Astrocyte of the cerebellum (primary cell): Measurements from ENCODE around the gene SLC25A44.

ENCODE experiments used
- DNase-seq: peaks from one replicate; pipeline ENCODE4 v3.0.0-alpha.2; 2011; ENCODE audit warnings: low read depth
- H3K4me3 ChIP-seq: 2 replicates; pipeline ENCODE4 v1.5.1; 2011; ENCODE audit warnings: mild to moderate bottlenecking, low read depth, low read length, moderate library complexity
- in situ Hi-C: cut with HindIII; loops from 2 replicates; pipeline ENCODE4 v1.10.0; 2017; ENCODE audit warnings: low sequenced_read_pairs
- TF ChIP-seq, protein P1 (sequence below): IDR thresholded peaks from 2 replicates; pipeline ENCODE4 v1.5.1; 2012; ENCODE audit warnings: low read length, low read depth, moderate library complexity, mild to moderate bottlenecking; ENCODE audit errors: missing control alignments

The SLC25A44 gene, protein sequence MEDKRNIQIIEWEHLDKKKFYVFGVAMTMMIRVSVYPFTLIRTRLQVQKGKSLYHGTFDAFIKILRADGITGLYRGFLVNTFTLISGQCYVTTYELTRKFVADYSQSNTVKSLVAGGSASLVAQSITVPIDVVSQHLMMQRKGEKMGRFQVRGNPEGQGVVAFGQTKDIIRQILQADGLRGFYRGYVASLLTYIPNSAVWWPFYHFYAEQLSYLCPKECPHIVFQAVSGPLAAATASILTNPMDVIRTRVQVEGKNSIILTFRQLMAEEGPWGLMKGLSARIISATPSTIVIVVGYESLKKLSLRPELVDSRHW

DNA sequence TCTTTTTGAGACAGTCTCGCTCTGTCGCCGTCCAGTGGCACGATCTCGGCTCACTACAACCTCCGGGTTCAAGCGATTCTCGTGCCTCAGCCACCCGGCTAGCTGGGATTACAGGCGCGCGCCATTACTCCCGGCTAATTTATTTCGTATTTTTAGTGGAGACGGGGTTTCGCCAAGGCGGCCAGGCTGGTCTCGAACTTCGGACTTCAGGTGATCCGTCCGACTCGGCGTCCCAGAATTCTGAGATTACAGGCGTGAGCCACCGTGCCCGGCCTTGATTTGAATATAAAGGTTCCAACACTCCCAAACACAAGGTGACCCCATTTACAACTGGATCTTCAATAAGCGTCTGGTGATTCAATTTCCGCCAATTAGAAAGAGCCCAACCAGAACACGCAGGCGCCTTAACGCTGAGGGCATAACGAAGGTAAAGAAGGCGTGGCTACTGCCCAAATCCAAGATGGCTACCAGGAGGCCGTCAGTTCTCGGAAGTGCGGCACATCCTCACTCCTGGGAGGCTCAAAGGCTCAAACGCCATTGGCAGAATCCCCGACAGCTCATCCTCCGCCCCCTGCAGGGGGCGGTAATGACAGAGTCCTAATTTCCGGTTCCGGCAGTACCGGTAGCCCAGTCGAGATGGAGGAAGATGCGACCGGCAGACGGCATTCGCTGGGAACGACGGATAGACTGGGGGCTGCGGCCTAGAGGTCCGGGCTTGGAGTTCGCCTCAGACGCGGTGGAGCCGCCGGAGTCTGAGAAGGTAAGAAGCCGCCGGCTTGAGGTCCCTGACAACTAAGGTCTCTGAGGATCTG, at the start of gene SLC25A44:
Gene SLC25A44 (plus strand): TSS at position 617 of the 812 bp plus-strand sequence. CDS start 5,744 bp downstream, outside the sequence.
- in situ Hi-C loops, result no loop called here
- TF ChIP-seq, protein P1, sequence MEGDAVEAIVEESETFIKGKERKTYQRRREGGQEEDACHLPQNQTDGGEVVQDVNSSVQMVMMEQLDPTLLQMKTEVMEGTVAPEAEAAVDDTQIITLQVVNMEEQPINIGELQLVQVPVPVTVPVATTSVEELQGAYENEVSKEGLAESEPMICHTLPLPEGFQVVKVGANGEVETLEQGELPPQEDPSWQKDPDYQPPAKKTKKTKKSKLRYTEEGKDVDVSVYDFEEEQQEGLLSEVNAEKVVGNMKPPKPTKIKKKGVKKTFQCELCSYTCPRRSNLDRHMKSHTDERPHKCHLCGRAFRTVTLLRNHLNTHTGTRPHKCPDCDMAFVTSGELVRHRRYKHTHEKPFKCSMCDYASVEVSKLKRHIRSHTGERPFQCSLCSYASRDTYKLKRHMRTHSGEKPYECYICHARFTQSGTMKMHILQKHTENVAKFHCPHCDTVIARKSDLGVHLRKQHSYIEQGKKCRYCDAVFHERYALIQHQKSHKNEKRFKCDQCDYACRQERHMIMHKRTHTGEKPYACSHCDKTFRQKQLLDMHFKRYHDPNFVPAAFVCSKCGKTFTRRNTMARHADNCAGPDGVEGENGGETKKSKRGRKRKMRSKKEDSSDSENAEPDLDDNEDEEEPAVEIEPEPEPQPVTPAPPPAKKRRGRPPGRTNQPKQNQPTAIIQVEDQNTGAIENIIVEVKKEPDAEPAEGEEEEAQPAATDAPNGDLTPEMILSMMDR, result peak; percentile 56
- H3K4me3 ChIP-seq, result peak within 1 kb of the TSS; percentile 95
- peak; percentile 99 for DNase-seq

DNA sequence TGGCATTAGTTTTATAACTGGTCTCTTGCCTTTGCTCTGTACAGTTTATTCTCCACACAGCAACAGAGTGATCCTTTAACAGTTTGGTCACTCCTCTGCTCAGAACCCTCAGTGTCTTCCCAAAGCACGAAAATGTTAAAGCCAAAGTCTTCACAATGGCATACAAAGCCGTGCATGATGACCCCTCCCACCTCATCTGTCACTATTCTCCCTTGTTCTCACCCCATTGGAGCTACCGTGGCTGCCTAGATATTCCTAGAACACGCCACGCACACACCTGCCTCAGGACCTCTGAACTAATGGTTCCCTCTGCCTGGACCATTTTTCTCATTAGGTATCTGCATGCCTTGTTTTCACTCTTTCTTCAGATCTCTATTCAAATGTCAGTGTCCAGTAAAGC, 49.2 kb upstream of the SLC25A44 start:
- no peak for DNase-seq

DNA sequence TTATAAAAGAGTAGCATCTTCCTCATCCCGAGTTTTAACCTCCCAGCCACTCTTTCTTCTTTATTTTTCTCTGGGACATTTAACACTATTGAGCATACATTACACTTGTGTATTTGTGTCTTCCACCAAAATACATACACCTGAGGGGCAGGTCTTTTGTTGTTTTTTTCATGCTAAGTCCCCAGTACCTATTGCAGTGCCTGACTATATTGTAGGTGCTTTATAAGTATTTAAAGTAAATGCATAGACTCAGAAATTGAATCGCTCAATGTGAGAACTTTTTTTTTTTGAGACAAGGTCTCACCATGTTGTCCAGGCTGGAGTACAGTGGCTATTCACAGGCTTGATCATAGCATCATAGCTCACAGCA, 48.3 kb upstream of the SLC25A44 start:
- DNase-seq, result no peak
- no peak overlapping the region for H3K4me3 ChIP-seq
- in situ Hi-C loops, result no loop called here
- TF ChIP-seq, protein P1, result no peak

More for the DNA sequence above, 49.2 kb upstream of the SLC25A44 start:
- H3K4me3 ChIP-seq, result no peak overlapping the region
- in situ Hi-C loops, result no loop called here
- TF ChIP-seq, protein P1, result no peak

DNA sequence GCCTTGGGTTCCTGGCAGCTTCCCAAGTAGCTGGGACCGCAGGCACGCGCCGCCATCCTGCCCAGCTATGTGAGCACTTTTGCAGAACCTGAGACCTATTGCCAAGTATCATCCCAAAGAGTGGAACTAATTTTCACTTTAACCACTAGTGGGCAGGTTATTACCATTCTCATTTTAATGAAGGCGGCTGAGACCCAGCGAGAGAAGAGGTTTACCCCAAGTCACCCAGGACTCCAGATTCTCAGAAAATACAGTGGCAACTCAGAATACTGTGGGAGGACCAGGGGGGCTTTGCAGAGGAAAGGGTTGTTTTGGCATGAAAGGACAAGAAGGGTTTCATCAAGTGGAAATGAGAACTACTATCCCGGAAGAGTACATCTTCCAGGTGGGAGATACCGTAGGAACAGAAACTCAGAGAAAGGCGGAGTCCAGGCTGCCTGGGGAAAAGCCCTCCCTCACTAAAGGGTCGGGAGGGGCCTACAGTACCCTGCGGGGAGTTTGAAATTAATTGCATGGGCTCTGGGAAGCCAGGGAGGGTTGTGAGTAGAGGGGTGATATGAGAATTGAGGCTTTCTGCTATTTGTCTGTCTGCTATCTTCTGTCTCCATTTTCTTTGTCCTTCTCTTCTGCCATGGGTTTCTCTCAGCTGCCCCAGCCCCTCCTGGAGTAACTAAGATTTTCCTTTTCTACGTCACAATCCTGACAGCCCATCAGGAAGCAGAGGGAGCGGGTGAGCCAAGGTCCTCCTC, 47.7 kb upstream of the SLC25A44 start:
- peak; percentile 95 for DNase-seq
- peak overlapping the region; percentile 5 for H3K4me3 ChIP-seq
- TF ChIP-seq, protein P1, result peak; percentile 65

DNA sequence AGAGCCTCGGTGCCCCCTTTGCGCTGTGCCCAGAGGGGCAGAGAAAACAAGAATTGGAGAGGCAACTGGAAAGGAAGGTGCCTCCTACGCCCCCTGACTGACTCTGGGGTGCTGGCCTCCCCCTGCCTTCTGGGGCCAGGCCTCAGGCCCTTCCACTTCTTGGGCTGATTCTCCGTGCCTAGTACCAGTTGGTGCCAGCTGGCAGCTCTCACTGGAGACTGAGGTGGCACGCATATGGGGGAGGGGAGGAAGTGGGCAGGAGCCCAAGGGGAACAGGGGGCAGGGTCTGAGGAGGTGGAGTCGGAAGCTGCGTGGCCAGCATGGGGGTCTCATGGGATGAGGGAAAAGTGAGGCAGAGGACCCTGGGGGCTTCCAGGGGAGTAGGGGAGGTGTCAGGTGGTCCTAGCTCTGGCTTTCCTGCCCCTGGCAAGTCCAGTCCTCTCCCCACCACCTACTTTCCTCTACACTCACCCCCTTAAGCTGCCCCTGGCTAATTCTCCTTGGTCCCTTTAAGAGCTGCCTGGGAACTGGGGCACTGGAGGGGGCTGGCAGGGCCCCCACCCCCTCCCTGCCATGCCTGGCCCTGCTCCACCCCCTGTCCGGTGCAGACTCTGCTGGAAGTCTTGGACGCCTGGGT, 47.0 kb upstream of the SLC25A44 start:
- TF ChIP-seq, protein P1, result no peak
- DNase-seq, result no peak
- no peak overlapping the region for H3K4me3 ChIP-seq
- in situ Hi-C loops, result no loop called here

More for the DNA sequence above, 47.7 kb upstream of the SLC25A44 start:
- in situ Hi-C loops, result no loop called here

DNA sequence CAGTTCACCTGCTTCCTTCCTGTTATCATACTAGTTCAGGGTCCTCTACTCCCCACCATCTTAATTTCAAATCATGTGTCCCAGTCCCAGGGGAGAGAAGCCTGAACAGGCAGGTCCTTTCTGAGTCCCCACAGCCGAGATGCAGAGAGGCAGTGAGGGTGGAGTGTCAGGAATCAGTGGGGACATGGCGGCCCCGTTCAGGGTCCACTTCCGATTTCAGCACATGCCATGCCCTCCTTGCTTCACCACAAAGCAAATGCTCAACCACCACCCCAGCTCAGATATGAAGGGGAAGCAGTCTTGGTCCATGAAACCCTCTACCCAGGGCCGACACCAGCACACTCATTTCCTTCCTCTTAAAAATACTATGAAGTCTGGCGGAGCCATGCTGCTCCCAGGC, 45.7 kb upstream of the SLC25A44 start:
- in situ Hi-C loops, result no loop called here
- TF ChIP-seq, protein P1, result no peak

More for the DNA sequence above, 45.7 kb upstream of the SLC25A44 start:
- H3K4me3 ChIP-seq, result no peak overlapping the region
- no peak for DNase-seq
